Activated CD4-positive, alpha-beta T cell treated with anti-CD3 and anti-CD28 coated beads, Interleukin-2, Interleukin-6, amounts not matched to agents 100 ng/mL and 50 ng/mL, durations not matched to agents 16 hours and 8 hours (primary cell): Measurements from ENCODE around the gene MEOX2.

ENCODE experiments used
- DNase-seq: peaks from one replicate; pipeline ENCODE4 v3.0.0-alpha.2; 2020

The MEOX2 gene

DNA sequence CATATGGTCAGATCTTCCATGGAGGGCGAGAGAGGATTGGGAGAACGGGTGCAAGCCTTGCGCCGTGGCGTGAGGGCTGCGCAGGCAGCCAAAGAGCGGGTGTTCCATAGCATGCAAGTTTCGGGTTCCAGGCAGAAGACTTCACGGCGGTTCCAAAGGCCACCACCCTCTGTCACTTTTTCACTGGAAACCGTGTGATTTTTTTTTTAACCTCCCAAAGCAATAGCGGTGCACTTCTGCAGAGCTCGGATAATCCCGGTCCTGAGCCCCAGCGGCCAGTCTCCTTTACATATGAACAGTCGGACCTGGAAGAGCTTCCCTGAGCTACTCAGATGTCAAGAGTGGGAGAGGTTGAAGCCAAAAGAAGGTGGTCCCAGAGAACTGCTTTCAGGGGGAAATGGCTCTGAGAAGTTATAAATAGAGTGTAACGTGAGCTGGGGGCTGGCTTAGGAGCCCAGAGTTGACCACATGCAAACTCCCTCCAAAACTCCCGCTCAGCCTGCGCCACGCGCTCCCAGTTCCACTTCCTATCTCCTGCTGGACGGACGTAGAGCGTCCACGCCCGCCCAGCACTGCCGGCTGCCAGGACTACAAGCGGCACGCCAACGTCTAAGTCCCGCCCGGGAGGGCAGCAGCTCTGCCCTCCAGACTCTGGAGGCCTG lies at the start of gene MEOX2:
Gene MEOX2 (minus strand): TSS at position 389 of the 662 bp plus-strand sequence. CDS start 281 bp downstream, at position 108.
- no peak for DNase-seq

DNA sequence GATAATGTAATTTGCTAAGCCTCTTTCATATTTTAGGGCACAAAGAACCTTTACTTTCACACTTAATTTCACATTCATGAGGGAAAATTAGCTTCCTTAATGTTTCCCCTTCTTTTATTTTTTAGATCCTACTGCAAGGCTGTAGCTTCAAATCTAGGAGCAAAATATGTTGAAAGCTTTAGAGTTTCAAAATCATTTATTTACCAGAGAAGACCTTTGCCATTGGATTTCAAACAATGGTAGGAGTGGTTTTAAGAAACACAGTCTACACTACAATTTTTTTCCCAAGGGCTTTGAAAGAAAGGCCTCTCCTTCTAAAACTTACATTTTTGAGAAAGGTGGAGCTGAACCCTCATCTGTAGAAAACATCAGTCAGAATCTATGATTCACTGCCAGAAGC lies 43.3 kb upstream of the MEOX2 start:
- no peak for DNase-seq

DNA sequence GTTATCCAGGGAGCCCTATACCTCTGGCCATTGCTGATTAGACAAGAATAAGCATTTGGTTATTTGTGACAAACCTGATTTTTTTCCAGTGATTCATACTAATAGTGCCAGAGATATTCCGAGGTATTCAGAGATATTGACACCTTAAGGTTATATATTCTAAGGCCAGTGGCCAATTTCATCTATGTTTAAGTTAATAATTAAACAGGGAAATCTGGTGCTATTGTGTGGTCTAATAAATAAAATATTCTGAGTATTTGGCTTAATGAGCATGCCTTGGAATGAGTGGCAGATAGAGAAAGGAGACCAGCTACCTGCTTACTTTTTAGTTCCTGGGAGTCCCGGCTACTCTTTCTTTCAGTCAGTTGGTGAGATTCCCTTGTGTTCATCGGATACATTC lies 38.6 kb upstream of the MEOX2 start:
- no peak for DNase-seq

DNA sequence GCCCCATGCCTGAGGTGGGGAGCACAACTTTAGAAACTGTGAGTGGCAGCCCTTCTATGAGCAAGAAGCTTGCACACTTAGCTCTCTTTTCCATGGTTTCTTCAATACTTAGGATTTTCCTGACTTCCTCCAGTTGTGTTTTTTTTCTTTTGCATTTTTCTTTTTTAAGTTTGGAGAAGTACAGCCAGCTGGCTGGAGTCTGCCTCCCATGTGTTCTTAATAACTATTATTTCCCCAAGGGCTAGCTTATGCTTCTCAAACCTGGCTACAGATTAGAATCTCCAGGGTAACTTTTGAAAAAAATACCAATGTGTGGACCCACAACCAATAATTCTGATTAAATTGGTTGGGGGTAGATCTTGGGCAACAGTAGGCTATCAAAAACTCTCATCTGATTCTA lies 37.4 kb upstream of the MEOX2 start:
- no peak for DNase-seq

DNA sequence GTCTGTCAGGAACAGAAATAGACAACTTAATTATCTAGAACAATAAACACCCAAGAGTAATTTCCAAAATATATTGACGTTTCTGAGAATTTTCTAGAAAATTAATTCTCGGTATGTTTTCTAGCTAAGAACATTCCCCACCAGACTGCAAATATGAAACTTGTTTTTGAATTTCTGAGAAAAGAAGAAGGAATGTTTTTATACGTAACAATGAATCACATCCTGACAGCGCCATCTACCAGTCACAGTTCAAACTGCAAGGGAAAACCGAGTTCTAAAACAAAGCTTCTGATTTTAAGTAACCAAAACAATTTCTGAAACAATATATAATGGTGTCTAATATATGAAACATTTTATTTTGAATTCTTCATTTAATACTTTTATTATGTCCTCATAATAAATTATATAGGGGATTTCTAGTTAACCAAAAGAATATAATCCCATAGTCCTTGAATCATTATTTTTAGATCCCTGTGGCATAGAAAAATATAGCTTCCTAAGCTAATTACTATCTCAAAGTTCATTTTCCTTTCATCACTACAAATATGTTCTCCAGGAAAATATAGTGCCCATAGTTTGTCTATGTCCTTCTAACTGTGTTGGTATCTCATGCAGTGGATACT lies 34.5 kb upstream of the MEOX2 start:
- DNase-seq = peak; percentile 19

DNA sequence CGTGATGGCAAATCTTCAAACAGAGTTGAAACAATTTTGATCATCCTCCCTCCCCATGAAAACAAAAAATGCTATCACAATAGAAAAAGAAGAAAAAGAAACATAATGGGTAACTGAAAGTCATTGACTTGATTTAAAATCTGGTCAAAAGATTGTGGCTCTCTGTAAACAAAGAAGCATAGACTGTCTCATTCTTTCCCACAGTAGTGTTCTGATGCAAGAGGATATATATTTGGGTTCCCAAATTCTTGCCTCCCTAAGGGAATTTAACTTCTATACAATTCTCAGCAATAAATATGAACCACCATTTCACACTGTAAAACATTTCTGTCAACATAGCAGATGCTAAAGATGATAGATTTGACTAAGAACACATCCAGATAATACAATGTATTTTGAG lies 32.8 kb upstream of the MEOX2 start:
- no peak for DNase-seq

DNA sequence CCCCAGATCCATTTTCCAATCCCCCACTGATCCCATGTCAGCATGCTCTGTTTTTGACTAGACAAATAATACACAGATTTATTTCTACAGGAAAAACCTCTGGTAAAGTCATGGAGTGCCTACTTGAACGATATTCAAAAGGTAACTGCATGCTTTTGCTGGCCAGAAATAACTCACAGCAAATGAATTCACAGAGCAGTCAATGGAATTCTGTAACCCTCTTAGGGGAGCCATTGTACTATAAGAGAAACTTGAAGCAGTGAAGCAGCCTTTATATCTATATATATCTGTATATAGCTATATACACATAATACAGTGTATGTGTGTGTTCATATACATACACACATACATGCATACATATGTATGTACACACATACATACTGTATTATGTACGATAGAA lies 29.0 kb upstream of the MEOX2 start:
- no peak for DNase-seq

DNA sequence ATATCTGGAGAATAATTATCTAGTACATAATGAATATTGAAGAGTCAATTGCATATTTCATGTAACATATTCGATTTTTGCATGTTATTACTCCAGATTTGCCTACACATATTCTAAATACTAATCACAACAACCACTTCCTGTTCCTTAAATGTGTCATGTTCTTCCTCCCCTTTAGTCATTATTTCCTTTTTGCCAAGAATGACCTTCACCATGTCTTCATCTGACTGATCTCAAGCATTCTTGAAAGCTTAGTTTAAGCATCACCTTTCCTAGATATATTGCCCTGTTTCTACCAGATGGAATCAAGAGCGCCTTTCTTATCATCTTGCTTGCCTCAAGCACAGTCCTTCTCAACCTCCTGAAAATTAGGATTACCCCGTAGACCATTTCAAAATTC lies 23.5 kb upstream of the MEOX2 start:
- peak; percentile 20 for DNase-seq

DNA sequence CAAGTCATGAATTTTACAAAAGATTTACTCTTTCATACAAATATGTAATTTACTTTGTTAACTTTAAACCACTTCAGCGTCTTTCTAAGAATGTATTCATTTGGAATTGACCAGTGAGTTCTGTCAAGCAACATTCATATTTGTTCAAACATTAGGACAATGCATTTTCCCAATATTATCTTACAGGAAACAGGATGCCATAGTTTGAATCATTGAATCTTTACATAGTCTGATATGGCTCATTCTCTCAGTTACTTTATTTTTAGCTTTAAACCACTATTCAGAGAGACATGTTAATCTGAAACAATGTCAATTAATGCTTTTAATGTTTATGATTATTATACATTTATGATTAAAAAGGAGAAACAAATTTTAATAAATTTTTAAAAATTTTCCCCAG lies 21.1 kb upstream of the MEOX2 start:
- DNase-seq = no peak

DNA sequence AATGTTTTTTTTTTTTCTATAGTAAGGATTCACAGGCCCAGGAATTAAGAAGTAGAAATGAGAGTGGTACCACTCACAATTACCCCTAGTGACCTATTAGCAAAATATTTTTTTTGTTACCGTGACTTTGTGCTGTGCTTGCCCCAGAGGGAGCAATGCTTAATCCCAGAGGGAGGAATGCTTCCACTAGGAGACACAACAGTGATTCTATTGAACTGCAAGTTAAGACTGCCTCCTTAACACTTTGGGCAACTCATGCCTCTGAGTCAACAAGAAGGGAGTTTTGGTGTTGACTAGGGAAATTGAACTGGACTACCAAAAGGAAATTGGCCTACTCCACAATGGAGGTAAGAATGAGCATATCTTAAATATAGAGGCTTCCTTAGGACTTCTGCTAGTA lies 17.2 kb upstream of the MEOX2 start:
- no peak for DNase-seq

DNA sequence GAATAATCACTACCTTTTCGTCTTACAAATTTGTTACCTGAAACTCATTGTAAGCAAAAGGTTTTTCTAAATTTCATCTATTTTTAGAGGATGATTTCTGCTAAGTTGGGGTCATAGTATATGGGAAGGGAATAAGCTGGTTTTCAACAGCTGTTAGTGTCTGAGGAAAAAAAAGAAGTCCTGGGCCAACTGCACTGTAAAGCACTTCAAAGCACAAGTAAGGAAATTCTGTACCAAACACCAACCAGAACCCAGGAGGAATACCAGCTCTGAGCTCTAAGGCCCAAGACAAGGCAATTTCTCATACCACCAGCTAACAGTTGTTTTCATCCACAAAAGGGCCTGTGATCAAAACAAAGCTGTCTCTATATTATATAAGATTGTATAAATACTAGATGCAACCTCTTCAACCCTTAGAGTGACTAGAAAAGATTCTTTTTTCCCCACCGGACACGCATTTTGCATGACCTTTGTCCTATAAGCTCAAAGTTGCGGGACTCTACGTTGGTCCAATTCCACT lies 6.1 kb upstream of the MEOX2 start:
- DNase-seq = no peak

DNA sequence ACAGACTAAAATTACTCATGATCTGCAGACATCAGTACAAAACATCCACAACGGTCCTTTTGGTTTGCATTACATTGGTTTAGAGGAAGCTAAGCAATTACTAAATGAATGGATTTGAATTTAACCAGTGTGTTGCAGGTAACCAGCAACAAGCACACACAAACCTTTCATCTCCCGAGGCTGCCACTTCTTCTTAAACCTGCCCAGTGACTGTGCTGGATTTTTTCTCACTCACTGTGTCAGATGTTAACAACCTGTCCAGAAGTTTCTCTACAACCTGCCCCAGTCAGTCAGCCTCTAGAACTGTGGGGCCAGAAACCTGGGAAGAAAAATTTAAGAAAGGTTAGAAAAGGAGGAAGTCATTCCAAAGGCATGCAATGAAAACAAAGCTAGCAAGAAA lies 2.4 kb upstream of the MEOX2 start:
- DNase-seq = no peak

DNA sequence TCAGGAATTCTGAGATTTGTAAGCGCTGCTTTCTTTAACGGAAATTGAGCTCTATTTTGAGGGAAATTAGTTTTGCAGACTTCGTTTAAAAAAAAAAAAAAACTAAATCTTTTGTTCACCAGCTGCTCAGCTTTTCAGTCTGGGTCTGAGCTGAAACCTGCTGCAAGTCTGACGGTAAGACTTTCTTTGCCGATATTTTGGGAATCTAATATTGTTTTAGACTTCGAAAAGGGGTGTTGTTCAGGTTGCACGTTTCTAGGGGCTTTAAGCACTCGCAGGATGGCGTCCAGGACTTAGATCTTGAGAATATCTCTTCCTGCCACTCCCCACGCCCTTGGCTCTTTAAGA lies 1.8 kb upstream of the MEOX2 start:
- no peak for DNase-seq

DNA sequence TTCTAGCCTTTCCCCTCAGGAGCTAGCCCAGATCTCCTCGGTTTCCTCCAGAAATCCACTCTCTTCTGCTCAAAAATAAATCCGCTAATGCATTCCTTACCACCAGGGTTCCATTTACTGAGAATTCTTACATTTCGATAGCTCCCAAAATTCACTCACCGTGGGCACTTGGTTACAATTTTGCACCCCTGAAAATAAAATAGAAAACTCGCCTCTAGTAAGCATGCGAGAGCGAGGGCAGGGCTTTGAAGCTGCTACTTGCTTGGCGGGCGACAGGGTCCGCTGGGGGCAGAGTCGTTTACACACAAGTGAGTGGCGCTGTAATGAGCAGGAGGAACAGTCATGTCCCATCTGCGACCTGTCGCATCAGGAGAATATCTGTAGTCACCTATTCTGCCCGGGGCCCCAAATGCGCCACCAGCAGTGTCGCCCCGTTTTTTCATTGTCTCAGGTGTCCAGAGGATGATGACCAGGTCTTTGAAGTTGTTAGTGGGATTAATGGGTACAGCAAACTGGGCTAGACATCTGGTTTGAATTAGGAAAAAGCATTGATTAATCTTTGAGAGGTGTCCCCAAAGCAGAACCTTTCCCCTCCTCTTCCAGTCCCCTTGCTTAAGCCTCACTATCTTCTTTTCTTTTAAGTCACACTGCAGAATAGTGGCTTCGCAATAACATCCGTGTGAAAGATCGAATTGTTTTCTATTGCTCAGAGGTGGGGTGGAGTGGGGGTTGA lies 1.2 kb upstream of the MEOX2 start:
- no peak for DNase-seq

DNA sequence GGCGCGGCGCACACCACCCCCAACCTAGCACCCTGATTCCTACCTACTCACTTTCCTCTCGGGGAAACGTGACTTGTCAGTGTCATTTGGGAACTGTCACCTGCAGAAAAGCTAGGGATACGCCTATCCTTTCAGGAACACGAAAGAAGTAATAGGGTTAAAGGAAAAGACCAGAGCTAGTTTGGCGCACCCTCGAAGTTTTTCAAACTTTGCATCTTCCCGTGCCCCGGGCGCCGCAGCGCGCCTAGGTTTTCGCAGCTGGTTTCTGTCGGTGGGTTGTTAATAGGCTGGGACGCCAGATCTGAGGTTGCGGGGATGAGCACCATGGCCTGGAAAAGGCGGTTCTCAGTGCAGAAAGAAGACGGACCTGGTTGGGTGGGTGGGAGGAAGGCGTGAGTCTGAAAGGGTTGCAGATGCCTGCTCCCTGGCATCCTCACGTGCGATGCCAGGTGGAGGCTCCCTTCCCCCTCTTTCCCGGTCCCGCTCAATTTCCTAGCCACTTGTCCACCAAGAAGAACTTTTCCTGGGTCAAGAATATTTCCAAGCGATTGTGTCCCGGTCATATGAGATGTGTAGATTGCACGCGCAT lies 568 bp upstream of the MEOX2 start:
- DNase-seq = no peak

DNA sequence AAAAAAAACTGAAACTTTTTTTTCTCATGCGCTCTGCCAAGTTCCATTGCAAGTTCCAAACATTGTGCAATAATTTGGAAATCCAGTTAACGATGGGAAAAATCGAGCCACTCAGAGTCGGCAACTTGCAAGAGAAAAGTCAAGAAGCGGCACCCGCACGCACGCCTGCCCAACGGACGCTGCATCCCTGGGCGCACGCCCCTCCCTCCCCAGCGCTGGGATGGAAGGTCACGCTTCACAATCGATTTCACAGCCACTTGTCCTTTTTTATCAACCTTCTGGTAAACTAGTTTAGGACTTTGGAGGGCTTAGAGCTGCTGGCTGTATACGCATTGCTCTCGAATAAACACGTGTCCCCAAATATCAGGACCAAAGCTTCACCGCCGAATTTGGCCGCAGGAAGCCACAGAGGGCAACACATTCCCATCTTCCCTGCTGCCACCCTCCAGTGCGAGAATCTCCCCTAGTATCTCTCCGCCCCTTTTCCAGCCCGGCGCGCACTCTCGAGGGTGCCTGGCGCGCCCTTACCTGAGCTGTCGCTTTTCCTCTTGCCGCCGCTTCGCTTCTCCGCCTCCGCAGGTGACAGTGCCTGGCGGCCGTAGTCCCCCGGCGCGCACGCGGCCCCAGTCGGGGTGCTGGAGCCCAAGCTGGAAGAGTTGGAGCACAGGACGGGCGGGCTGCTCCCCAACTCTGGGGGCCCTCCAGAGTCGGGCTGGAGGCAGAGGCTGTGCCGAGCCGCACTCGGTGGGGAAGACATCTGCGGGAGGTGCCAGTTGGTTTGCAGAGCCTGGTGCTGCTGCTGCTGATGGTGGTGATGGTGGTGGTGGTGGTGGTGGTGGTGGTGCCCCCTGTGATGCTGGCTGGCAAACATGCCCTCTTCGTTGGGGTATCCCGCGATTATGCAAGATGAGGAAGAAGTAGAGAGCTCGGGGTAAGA lies 857 bp downstream of the MEOX2 start:
- DNase-seq = no peak

DNA sequence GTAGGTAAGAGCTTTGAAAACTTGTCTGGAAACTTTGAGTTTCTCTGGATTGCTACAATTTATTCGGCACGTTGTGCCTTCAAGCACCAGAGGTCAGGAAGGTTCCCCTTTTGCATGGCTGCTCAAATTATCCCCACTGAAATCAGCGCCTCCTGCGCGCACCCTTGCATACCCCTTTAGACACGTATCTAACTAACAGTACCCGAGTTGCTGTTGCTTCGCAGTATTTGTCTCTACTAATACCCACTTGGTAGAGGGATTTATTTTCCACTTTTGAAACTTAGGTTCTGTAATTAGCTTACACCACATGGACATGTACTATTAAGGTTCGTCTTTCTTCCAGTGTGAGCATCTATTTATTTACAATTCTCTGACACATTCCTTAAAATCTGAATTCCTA lies 1.6 kb downstream of the MEOX2 start:
- no peak for DNase-seq

DNA sequence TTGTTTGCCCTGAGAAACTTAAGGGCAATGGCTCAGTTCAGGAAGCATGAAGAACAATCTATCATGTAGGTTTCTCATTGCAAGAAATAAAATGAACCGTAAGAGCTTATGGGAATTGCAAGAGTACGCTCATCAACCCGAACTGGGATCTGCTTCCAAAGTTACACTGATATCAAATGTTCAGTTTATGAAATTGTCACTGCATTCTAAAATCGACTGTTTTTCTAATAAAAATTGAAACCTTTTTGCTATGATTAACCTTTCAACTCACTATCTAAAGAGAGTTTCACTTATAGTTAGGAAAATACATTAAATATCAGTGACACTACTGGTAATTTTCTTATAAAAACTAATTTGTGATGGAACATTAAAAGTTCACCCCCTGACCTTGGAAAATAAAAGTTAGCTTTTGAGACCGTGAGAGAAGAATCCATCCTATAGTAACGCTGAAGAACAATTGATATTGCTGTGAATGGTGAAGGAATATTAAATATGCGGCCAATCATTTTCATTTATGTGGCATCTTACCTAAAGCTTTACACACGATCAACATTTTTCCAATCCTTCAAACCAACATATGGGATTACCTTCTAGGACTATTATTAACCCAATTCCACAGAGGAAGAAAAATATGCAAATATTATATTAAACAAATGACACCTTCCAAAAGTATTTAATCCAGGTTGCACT lies 2.2 kb downstream of the MEOX2 start:
- no peak for DNase-seq

DNA sequence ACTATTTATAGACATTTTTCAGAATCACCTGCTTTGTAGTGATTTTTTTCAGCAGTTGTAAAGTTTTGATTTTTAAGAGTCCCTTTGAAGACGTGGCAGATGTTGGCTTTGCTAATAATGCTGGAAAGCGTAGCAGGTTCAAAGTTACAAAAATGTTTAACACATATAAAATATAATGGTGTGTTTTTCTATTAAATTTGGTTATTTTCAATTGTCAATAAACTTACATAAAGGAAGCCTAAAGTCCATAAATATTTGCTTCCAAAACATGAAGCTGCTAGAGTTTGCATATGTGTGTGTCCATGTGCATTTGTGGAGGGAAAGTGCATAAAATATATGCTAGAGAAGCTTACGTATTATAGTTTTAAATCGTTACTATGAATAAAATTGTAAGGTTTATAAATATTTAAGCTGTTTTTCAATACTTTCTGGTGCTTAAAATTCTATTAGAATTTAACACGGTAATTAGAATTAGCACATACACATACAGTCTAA lies 3.7 kb downstream of the MEOX2 start:
- no peak for DNase-seq

DNA sequence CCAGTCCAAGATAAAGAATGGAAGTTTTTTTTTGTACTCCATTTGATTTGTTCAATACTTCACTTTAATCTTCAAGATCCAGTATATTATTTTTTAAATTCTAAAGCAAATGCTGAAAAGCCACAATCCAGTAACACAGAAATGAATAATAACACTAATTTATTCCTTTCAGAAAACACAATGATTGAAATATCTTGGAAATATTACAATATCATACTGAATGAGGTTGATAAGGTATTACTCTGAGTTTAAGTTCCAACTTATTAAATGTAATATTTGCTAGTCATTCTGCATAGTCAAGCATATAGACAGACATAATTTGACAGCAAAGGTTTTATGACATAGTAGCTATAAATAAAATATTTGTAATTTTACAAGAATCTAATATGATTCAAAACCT lies 4.4 kb downstream of the MEOX2 start:
- no peak for DNase-seq

DNA sequence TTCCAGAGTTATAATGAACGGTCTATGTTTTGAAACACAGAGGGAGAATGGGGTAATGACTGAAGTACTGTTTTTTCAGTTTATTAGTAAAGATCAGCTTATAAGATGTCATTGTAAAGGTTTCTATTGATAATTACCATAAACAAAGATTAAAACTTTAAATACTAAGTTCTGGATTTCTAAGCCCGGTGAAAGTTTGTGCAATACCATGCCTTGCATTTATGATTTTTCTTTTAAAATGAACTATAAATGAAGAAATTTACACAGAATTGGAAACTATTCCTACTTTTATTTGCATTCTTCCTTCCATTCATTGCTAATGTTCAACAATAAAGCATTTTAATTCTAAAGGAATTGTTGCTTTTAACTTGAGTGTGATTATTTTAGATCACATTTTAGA lies 4.9 kb downstream of the MEOX2 start:
- DNase-seq = no peak

DNA sequence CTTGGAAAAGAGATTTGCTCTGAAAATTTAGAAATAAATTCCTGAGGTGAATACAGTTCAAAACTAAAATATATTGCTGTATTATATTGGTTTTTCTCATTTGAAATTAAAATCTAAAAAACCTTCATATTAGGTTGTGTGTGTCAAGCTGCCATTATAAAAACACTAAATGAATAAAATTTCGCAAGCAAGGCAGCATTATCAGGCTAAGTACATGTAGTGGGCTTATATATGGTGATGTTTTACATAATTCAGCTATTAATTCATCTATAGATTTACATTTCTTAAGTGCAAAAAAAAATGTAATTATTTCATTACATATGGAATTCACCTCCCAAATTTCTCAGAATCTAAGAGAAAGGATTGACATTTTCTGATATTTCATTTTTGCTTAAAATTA lies 5.3 kb downstream of the MEOX2 start:
- no peak for DNase-seq
